ENCODE measurements around the gene ASXL3.

ASXL3 gene

GRCh38 chr18:33660696-33661310 lies 82.8 kb downstream of the ASXL3 start:
- DNase-seq (ENCODE audit: low spot score), result no peak

DNA sequence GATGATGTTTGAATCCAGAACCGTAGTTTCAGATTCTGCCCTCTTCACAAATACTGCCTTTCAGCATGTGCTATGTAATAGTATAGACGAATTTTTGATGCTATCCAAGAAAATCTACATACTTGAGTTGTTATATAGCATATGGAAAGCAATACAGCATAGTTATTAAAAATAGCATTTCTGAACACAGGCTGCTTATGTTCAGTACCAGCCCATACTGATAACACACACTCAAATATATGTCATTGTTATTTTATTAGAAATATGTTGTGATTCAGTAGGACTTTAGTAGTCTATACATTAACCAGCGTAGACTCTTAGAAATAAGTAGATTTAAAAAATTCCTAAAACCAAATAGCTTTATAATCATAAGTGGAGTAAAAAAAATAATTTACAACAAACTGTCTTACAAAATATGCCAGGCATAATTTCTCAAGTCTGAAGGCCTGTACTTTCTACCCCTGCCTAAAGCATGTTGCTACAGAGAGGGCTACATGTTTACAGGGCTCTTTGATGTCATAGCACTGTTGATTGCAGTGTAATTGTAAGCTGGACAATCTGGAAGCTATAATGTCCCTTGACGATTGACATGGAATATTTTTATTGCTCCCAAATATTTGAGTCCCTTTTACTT lies 86.3 kb downstream of the ASXL3 start:
- DNase-seq (ENCODE audit: low spot score), result no peak

- DNase-seq (ENCODE audit: low spot score), result no peak
Observed at GRCh38 chr18:33665187-33665586, 87.2 kb downstream of the ASXL3 start.

DNA sequence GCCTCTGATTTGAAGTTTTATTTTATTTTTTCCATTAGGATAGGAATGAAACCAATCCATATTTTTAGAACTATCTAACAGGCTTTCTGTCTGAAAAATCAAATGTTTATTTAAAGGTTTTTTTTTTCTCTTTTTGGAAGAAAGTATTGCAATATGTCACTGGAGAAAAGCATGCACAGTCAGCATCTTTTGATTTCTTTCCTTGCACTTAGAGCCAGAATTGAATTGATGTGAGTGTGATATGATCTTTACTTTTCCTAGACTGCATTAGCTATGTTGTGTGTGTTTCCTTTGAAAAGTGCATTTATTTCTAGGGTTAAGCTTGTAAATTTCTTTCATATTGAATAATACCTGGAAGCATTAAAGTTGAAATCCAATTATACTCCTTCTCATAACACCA lies 87.6 kb downstream of the ASXL3 start:
- DNase-seq (ENCODE audit: low spot score), result no peak

DNA sequence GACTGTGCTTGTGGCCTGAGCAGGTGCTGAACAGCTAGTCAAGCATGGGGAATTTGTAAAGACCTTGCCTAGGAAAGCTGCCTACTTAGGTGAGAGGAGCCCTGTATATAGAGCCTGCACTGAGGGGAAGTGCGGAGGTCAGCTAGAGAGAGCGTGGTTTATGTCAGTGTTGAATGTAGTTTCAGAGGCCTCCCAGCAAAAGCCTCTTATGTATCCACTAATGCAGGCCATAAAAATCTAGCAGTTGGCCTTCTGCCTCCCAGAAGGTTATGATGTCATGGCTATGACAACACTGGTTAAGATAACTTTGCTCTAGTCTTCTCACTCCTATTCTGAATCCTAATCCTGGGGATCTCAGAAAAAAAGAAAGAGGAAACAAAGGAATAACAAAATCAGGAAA lies 88.9 kb downstream of the ASXL3 start:
- no peak for DNase-seq (ENCODE audit: low spot score)

GRCh38 chr18:33669589-33669988 lies 91.6 kb downstream of the ASXL3 start:
- no peak for DNase-seq (ENCODE audit: low spot score)

- DNase-seq (ENCODE audit: low spot score), result no peak
Observed at GRCh38 chr18:33670029-33670428, 92.0 kb downstream of the ASXL3 start.

GRCh38 chr18:33673689-33674088 lies 95.7 kb downstream of the ASXL3 start:
- DNase-seq (ENCODE audit: low spot score), result no peak

- no peak for DNase-seq (ENCODE audit: low spot score)
Observed at GRCh38 chr18:33676593-33676992, 98.6 kb downstream of the ASXL3 start.

DNA sequence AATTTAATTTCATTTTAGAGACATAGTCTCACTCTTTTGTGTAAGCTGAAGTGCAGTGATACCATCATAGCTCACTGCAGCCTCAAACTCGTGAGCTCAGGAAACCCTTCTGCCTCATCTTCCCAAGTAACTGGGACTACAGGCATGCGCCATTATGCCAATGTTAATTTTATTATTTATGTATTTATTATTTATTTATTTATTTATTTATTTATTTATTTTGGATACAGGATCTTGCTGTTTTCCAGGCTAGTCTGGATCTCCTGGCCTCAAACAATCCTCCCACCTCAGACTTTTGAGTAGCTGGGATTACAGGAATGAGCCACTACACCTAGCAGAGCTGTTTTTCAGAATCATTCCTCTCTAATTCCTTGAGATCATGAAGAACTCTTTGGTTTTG lies 99.9 kb downstream of the ASXL3 start:
- DNase-seq (ENCODE audit: low spot score), result no peak

- DNase-seq (ENCODE audit: low spot score), result no peak
Observed at GRCh38 chr18:33682436-33682835, 104.4 kb downstream of the ASXL3 start.

- DNase-seq (ENCODE audit: low spot score), result no peak
Observed at GRCh38 chr18:33694593-33694992, 116.6 kb downstream of the ASXL3 start.

DNA sequence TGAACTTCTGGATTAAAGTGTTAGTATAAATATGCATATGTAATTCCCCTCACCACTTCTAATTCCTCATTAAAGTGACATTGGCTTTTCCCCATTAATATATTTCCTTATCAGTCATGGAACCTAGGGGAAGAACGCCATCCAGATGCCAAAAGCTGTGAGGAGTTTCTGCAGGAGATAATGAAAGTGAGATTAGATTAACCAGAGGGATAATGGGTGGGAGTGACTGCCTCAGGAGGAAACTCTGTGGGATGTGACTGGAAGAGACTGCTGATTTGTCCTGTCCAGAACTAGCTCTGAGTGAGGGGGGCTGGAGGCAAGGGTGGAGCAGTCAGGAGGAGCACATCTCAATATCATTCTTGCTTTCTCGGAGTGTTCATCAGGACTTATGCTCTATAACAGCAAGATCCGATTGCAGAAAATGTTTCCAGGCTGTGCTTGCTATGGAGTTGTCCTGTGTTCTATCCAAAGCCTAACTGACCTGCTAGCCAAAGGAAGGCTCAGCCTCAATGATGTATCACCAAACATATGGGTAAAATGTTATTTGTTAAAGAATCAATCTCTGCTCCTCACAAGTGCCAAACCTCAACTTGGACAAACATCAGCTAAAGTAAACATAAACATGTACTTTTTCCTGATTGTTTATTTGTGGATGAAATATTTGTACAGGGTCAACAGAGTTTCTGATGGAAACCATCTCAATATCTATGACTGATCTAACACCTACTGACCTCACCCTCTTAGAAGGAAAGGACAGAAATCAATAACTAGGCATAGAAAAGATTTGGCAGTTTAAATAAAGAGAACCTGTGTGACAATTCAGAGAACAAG lies 118.5 kb downstream of the ASXL3 start:
- no peak for DNase-seq (ENCODE audit: low spot score)

- DNase-seq (ENCODE audit: low spot score), result no peak
Observed at GRCh38 chr18:33697498-33697897, 119.5 kb downstream of the ASXL3 start.

GRCh38 chr18:33699372-33699771 lies 121.4 kb downstream of the ASXL3 start:
- no peak for DNase-seq (ENCODE audit: low spot score)

- DNase-seq (ENCODE audit: low spot score), result no peak
Observed at GRCh38 chr18:33700513-33700976, 122.5 kb downstream of the ASXL3 start.

GRCh38 chr18:33702625-33703024 lies 124.6 kb downstream of the ASXL3 start:
- DNase-seq (ENCODE audit: low spot score), result no peak

- no peak for DNase-seq (ENCODE audit: low spot score)
Observed at GRCh38 chr18:33706391-33706790, 128.4 kb downstream of the ASXL3 start.

GRCh38 chr18:33708876-33709275 lies 130.9 kb downstream of the ASXL3 start:
- no peak for DNase-seq (ENCODE audit: low spot score)

DNA sequence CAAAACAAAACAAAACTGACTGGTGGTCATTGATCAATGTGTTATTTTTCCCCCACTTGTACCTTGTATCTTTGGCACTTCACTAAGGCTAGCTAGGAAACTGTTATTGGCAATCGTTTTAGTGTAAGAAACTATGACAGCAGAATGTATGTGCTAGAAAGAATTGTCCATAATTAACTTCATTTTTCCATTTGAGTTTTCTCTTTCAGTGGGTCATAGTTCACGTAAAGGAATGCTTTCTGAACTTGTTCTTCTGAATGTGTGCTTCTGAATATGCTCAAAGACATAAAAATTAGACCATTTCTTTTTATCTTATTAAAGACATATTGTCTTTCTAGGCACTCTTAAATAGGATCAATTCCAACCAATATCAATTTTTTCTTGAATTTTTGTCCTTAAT lies 132.2 kb downstream of the ASXL3 start:
- DNase-seq (ENCODE audit: low spot score), result no peak

DNA sequence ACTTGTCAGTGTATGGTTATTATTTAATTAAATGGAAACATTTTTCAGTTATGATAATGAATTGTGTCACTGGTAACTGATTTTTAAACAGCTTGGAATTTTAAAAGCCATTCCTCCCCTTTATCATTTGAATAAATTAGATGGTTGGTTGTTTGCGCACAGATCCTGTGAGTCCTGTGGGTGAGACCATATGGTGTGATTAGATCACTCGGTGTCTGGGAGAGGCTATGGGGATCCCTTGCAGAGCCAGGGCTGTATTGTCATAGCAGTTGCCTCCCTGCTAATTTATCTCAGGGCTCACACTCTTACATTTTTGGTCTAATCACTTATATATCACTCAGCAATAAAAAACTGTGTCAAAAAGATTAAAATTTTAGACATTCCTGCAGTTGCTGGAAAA lies 133.5 kb downstream of the ASXL3 start:
- DNase-seq (ENCODE audit: low spot score), result no peak

DNA sequence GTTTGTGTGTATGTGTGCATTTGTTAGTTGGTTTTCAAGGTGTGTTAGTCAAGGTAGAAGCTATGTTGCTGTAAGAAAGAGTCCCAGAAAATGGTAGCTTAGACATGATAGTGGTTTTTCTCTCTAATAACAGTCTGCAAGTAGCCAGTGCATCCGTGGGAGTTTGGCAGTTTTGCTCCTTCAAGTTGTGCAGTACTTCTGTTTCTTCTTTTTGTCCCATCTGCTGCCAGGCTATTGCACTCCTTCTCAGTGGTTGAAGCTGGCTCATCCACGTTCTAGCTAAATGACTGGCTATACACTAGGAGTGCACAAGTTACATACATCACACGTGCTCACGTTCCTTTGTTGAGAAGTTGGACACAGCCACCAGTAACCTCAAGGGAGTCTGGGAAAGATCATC lies 134.7 kb downstream of the ASXL3 start:
- DNase-seq (ENCODE audit: low spot score), result no peak

DNA sequence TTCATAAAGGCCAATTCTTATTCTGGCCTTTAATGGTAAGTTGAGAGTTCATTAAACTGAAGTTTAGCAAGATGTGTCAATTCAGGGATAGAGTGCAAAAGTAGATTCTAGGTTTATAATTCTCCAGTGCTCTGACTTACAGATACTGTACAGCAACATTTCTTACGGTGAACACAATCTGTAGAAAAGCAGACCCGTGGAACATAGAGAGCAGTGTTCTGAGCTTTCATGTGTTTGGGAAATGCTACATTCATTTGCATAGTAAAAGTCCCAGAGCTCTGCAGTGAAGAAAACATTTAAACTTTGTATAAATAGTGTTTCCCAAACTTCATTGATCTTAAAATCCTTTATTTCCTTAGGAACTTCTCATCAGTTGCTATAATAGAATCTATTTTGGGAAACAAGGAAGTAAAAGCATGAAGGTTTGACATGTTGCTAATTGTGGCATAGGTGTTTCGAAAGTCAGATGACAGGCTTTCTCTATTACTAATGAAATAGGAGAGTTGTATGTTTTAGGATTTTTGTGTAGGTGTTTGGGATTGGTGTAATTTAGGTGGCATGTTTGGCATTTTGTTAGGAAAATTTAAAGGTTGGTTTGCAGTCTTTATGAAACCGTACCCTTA lies 138.2 kb downstream of the ASXL3 start:
- DNase-seq (ENCODE audit: low spot score), result no peak
